Measurements from ENCODE around the gene TIMM21.

Gene TIMM21

GRCh38 chr18:74148543-74149070, 284 bp downstream of the TIMM21 start:
- DNase-seq, result no peak

DNA sequence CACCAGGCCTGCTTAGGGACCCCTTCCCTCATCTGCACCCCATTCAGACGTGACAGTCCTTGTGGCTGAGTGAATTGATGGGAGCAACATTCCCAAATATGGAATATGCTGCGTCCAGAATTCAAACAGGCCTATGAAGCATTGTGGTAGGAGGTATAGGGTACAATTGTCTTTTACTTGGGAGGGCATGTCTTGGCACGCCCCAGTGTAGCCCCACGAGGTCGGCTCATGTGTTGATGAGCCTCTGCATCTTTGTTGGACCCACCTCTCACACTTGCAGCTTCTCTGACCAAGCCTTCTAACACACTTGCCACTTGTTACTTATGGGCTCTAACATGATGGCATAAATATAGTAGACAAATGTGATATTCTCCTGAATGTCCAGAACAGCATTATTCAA, 1.6 kb downstream of the TIMM21 start:
- no peak for DNase-seq

DNA sequence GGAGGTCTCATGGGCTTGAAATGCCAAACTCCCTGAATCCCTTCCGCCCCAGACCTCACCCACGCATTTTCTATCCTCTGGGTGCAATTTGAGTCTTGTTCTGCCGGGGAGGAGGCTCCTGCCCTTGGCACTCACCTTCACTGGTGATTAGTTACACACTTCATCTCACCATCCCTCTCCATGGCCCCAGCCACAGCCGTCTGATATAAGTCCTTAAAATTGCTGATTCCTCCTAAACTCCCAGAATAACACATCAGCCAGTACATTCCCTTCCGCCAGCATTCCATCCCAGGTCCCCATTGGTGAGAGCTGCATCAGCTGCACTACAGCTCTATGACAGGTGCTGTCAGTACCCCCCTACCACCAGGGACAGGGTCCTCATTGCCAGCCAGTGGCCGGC, 3.9 kb downstream of the TIMM21 start:
- DNase-seq, result no peak

DNA sequence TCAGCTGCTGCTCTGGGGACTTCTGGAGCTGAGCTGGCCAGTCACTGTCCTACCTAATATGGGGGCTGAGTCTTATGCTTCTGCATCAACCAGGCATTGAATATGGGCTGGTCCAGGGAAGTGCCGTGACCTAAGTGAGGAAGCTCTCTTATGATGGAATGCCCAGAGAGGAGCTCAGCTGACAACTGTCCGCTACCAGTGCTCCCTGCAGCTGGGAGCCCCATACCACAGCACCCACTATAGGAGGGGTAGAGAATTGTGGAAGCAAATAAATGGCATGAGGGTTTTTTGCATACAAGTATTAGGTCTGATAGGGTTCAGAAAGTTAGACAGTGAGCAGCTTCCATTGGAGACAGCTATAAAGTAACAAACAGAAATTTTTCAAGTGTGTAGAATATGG, 4.5 kb downstream of the TIMM21 start:
- DNase-seq, result no peak

DNA sequence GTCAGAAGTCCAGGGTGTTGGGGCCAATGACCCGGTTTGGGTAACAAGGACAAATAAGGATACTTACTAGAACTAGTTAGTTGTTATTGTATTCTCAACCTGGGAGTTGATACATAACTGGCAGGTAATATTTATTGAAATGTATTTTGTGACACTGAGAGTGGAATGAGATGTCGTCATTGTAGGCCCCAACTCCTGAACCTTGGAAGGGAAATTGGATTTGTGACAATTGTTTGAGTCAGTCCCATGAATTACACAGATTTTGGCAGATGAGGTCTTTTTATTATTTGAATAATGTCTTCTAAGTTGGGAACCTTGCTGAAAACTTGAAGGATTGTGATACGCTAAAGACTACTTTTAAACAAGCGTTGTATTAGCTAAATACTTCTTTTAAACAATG, 5.1 kb downstream of the TIMM21 start:
- no peak for DNase-seq

GRCh38 chr18:74153793-74154192, 5.5 kb downstream of the TIMM21 start:
- DNase-seq, result no peak

DNA sequence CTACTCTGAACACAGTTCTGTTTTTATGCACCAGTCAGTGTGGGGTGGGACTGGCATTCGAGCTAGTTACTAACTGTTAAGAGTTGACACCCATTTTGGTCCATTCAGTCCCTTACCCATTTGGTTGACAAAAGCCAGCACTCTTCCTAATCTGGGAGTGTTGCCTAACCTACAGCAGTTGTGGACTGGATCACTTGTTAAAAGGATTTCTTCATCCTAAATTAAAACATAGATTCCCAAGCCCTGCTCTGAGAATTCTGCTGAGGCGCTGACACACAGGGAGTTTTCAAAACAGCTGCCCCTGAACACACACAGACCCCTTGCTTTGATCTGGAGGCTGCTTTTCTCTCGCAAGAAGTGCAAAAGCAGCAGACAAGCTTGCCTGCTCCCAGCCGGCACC, 6.4 kb downstream of the TIMM21 start:
- no peak for DNase-seq

GRCh38 chr18:74155276-74155675, 7.0 kb downstream of the TIMM21 start:
- no peak for DNase-seq

DNA sequence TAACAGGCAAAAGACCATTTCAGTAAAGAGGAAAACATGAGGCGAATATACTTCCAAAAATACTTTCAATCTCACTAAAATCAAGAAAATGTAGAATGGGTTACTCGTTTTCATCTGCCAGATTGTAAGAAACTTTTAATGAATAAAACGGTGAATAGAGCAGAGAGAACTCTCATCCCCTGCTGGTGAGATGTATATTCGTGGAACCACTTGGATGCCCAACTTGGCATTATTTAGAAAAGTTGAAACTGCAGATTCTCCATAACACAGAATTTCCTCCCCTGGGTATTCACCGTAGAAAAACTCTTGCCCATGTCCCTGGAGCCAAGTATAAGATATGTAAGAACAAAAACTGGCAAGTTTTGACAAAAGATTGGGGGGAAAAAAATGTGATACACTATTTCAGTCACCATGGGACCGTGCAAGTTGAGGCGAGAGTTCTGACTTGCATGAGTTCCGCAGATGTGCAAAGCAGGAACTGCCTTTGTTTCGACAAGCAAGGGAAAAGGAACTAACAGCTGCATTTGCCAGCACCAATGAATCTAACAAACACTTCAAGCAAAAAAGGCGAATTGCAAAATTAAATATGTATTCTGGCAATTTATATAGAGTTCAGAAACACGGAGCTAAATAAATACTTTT, 14.8 kb downstream of the TIMM21 start:
- no peak for DNase-seq

- DNase-seq, result no peak
Observed at GRCh38 chr18:74166386-74166785, 18.1 kb downstream of the TIMM21 start.

DNA sequence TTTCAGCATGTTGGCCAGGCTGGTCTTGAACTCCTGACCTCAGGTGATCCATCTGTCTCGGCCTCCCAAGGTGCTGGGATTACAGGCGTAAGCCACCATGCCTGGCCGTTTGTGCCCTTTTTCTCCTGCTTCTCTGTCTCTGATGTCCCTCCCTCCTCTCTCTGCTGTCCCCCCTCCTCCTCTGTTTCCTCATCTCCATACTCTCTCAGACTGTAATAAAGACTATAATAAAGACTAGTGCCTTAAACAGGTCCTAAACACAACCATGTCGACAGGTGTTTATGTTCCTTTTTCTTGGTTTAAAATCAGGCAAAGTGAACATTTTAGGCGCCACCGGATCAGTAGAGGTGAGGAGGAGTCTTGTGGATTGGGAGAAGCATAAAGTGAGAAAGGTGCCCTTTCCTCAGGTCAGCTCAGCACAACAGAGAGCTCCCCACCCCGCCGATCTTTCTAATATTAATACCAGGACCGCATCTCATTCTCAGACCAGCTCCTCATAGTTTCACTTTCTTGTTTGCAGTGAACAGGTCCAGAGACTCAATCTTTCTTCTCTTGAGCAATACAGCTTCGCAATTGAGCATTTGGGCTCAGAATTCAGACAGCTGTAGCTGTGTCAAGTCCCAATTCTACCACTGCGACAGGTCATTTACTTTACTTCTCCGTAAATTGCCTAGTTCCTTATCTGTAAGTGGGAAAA, 23.7 kb downstream of the TIMM21 start:
- DNase-seq, result no peak

- no peak for DNase-seq
Observed at GRCh38 chr18:74172697-74173433, 24.5 kb downstream of the TIMM21 start.

- no peak for DNase-seq
Observed at GRCh38 chr18:74173434-74173750, 25.1 kb downstream of the TIMM21 start.

DNA sequence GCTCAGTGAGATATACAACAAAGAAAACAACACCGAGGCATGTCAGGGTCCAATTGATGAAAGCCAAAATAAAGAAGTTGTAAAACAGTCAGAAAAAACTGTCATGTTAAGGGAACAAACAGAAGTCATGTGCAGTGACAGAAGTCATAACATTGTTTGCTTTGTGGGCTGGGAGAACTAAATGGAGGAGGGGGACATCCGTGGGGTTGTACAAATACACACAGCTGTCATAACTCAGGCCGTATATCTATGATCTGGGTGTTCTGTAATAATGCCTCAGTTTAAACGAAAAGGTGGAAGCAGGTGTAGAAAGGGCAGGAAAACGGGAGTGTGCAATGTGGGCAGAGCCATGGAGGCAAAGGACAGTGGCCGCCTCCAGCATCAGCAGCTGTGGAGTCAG, 27.3 kb downstream of the TIMM21 start:
- no peak for DNase-seq

- no peak for DNase-seq
Observed at GRCh38 chr18:74178884-74179283, 30.6 kb downstream of the TIMM21 start.

DNA sequence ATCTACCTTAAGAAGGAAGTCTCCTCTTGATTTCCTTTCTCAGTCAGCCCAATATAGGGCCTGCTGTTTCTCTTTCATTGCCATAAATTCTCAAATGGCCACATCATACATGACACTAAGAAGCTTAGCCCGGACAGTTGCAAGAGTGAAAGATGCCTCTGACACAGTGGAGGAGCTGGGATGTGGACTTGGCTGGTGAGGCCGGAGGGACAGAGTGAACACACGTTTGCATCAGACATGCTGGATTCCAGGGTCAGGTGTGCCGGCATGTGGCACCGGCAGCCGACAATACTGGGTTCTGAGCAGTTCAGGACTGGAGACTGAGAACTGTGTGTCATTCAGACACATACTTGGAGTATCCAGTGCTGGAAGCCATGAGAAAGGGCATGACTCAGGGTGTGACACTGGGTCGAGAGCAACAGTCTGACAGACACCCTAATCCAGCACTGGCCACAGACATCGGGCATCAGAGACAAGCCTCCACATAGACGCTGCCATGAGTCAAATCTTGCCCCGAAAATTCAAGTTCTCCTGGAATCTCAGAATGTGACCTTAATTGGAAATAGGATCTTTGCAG, 31.4 kb downstream of the TIMM21 start:
- no peak for DNase-seq

DNA sequence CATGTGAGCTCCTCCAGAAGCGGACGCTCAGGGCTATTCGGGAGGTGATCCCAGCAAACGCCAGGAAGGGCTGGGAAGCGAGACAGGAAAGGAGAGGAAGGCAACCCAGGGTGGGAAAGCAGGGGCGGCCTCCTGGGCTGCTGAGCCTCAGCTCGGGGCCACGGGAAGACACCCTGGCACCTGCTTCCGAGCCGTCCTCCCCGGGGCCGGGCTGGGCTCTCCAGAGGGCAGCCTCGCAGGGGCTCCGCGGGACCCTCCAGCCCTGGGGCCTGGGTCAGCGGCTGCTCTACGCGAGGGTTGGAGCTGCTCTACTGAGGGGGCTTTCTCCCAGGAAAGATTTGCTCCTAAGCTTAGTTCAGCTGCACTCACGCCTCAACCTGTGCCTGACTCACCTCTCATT, 34.0 kb downstream of the TIMM21 start:
- DNase-seq, result no peak

GRCh38 chr18:74183130-74183529, 34.8 kb downstream of the TIMM21 start:
- no peak for DNase-seq

DNA sequence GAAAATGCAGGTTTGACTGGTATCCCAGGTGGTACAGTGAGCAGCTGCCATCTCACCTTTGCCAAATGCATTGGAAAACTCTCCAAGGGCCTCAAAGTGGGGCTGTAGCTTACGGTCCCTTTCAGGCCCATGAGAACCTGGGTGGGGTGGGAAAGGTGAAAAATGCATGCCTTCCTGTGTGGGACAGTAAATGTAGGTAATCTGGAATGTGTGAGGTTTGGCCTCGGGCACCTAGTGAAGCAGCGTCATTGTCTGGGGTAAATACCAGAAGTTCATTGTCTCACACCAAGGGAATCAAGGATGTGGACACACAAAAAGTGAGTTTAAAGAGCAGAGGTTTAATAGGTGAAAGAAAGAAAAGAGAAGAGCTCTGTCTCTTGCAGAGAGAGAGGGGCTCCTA, 36.6 kb downstream of the TIMM21 start:
- DNase-seq, result no peak

- no peak for DNase-seq
Observed at GRCh38 chr18:74185860-74186259, 37.5 kb downstream of the TIMM21 start.

GRCh38 chr18:74186661-74187060, 38.3 kb downstream of the TIMM21 start:
- DNase-seq, result no peak

DNA sequence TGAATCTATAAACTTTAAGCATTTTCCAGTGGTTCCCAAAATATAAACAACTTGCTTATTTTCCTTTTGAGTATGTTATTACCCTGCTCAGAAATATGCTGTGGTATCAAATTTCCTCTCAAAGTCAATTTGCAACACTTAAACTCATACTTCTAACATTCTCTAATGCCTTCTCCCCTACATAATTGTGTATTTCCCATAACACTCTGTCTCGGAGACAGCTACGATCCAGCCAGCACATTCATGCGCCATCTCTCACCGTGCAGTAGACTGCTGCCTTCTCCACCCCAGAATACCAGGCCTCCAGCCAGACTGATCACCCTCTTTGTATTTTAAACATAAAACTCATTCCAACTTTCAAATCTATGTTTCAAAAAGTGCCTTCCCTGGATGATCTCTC, 41.8 kb downstream of the TIMM21 start:
- no peak for DNase-seq

- DNase-seq, result no peak
Observed at GRCh38 chr18:74191577-74191976, 43.3 kb downstream of the TIMM21 start.

GRCh38 chr18:74194691-74195090, 46.4 kb downstream of the TIMM21 start:
- DNase-seq, result no peak
